ENCODE data around the gene S1PR2. TPM values are rescaled to one million over a fixed set of nuclear protein-coding genes. Genes with fewer than 3 reads are reported as not detected.

S1PR2 gene
- total and polyA plus RNA-seq, 2 donors (not counting 3 experiments of a cell fraction or from before 2014, with no cell fraction given), result 0.70 to 1.0 TPM

DNA sequence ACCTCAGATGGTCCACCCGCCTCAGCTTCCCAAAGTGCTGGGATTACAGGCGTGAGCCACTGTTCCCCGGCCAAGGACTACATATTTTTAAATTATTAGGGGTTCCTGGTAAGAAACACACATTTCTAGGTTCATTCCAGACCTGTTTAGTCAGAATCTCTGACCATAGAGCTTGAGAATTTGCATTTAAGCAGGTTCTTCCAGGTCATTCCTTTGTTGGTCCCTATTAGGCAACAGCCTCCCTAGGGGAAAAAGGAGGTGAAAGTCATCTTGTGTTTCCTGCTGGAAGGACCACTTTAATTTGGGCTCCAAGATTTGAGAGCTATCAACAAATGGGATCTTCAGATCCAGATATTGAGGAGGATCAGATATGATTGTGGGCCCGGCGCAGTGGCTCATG, 16.3 kb downstream of the S1PR2 start:
- H3K4me2 ChIP-seq (ENCODE audit: insufficient read depth, low read length), result no peak overlapping the region
- intact Hi-C loops (cut with micrococcal nuclease) (no loop called here), dilution Hi-C loops (cut with MboI; ENCODE audit: extremely low pct_ligation_motif_present, low sequenced_read_pairs) (no loop called here)
- no peaks in the 10 kb centered on the region for H3K4me1 ChIP-seq (ENCODE audit: control insufficient read depth, extremely low read depth, insufficient read depth, low read length)
- H3K9me3 ChIP-seq (replicated peaks; ENCODE audit: control insufficient read depth, insufficient read depth, low read length), result no peaks in the 10 kb centered on the region
- TF ChIP-seq POLR2AphosphoS5 (IDR thresholded peaks at IDR 0.05; ENCODE audit: insufficient read depth, low read depth, low read length) (no peak), GATA2 (IDR thresholded peaks at IDR 0.05; ENCODE audit: insufficient read depth, insufficient read length, low read depth, low read length) (no peak), POLR2A (IDR thresholded peaks at IDR 0.05; ENCODE audit: low read depth, low read length) (no peak), JUN (IDR thresholded peaks at IDR 0.05; ENCODE audit: borderline replicate concordance, insufficient read depth, insufficient read length, low read depth) (no peak), EZH2 (IDR thresholded peaks at IDR 0.05; ENCODE audit: borderline replicate concordance, low read depth, low read length, severe bottlenecking) (no peak), MYC (IDR thresholded peaks at IDR 0.05; ENCODE audit: low read depth, low read length) (no peak), FOS (IDR thresholded peaks at IDR 0.05; ENCODE audit: borderline replicate concordance, insufficient read depth, low read length) (no peak)
- TF ChIP-seq, protein P1, sequence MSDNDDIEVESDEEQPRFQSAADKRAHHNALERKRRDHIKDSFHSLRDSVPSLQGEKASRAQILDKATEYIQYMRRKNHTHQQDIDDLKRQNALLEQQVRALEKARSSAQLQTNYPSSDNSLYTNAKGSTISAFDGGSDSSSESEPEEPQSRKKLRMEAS (IDR thresholded peaks at IDR 0.05; ENCODE audit: insufficient read depth, insufficient read length), result no peak
- BruUV-seq (replicated peaks), result no TSS peak
- no peaks in the 10 kb centered on the region for H3K36me3 ChIP-seq (ENCODE audit: control insufficient read depth in 2 of 2, extremely low read depth in 1 of 2, insufficient read depth in 2 of 2, low read length in 2 of 2)
- H3K27me3 ChIP-seq (ENCODE audit: control insufficient read depth in 2 of 2, insufficient read depth in 2 of 2, low read length in 2 of 2), result no peaks in the 10 kb centered on the region
- CTCF ChIA-PET, result interaction anchor here (1.6 to 2.2 kb wide), 2 partner anchors 13 to 35 kb away, joined by 4 to 6 read pairs; no protein-coding TSS in a partner anchor
- no peak overlapping the region for H3K27ac ChIP-seq (ENCODE audit: insufficient read depth, low read depth, low read length)
- H3K79me2 ChIP-seq (ENCODE audit: control insufficient read depth, insufficient read depth, low read length), result no peaks in the 10 kb centered on the region
- no peaks in the 10 kb centered on the region for H3K9me1 ChIP-seq (replicated peaks; ENCODE audit: control insufficient read depth, extremely low read depth, insufficient read depth, low read length)
- no peak overlapping the region for H3K9ac ChIP-seq (replicated peaks; ENCODE audit: extremely low read depth, insufficient read depth, low read length)
- FAIRE-seq, result no peak
- H4K20me1 ChIP-seq (replicated peaks; ENCODE audit: control insufficient read depth, extremely low read depth, insufficient read depth, low read length), result no peaks in the 10 kb centered on the region
- POLR2A ChIA-PET, result no interaction called here
- DNase-seq (ENCODE audit: low read depth, low spot score), result no peak
- H3K4me3 ChIP-seq (replicated peaks in 1 of 3; ENCODE audit: insufficient read depth in 1 of 3, low read depth in 1 of 3, low read length in 3 of 3), result no peak overlapping the region
- no peak overlapping the region for H2AFZ ChIP-seq (ENCODE audit: low read depth, low read length)

DNA sequence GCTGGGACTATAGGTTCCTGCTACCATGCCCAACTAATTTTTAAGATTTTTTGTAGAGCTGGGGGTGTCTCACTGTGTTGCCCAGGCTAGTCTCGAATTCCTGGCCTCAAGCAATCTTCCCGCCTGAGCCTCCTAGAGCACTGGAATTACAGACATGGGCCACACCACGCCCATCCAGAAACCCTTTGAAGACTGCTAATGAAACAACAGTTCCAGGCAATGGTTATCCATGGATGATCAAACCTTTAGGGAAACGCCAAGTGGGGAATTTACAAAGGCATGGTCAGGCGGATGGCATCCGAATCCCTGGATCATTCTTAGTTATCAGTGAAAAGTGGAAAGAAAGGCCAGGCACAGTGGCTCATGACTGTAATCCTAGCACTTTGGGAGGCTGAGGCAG, 19.4 kb downstream of the S1PR2 start:
- H3K9me1 ChIP-seq (replicated peaks; ENCODE audit: control insufficient read depth, extremely low read depth, insufficient read depth, low read length), result no peaks in the 10 kb centered on the region
- TF ChIP-seq EZH2 (IDR thresholded peaks at IDR 0.05; ENCODE audit: borderline replicate concordance, low read depth, low read length, severe bottlenecking), result no peak
- TF ChIP-seq MYC (IDR thresholded peaks at IDR 0.05; ENCODE audit: low read depth, low read length), result no peak
- TF ChIP-seq, protein P1 (IDR thresholded peaks at IDR 0.05; ENCODE audit: insufficient read depth, insufficient read length), result no peak
- TF ChIP-seq JUN (IDR thresholded peaks at IDR 0.05; ENCODE audit: borderline replicate concordance, insufficient read depth, insufficient read length, low read depth), result no peak
- no peak for TF ChIP-seq POLR2A (IDR thresholded peaks at IDR 0.05; ENCODE audit: low read depth, low read length)
- no peak for TF ChIP-seq POLR2AphosphoS5 (IDR thresholded peaks at IDR 0.05; ENCODE audit: insufficient read depth, low read depth, low read length)
- no peak for TF ChIP-seq FOS (IDR thresholded peaks at IDR 0.05; ENCODE audit: borderline replicate concordance, insufficient read depth, low read length)
- TF ChIP-seq GATA2 (IDR thresholded peaks at IDR 0.05; ENCODE audit: insufficient read depth, insufficient read length, low read depth, low read length), result no peak
- TF ChIP-seq, protein P2, sequence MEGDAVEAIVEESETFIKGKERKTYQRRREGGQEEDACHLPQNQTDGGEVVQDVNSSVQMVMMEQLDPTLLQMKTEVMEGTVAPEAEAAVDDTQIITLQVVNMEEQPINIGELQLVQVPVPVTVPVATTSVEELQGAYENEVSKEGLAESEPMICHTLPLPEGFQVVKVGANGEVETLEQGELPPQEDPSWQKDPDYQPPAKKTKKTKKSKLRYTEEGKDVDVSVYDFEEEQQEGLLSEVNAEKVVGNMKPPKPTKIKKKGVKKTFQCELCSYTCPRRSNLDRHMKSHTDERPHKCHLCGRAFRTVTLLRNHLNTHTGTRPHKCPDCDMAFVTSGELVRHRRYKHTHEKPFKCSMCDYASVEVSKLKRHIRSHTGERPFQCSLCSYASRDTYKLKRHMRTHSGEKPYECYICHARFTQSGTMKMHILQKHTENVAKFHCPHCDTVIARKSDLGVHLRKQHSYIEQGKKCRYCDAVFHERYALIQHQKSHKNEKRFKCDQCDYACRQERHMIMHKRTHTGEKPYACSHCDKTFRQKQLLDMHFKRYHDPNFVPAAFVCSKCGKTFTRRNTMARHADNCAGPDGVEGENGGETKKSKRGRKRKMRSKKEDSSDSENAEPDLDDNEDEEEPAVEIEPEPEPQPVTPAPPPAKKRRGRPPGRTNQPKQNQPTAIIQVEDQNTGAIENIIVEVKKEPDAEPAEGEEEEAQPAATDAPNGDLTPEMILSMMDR (IDR thresholded peaks at IDR 0.05; ENCODE audit: extremely low read depth in 1 of 2, insufficient read depth in 1 of 2, low read depth in 1 of 2, low read length in 2 of 2), result no peak
- ChIA-PET POLR2A (no interaction called here), CTCF (interaction anchor here (1.4 to 2.5 kb wide), 2 partner anchors 17 to 38 kb away, joined by 6 to 10 read pairs; no protein-coding TSS in a partner anchor)
- peaks cover 0 to 1% of the 10 kb centered on the region in 2 experiments for H3K27me3 ChIP-seq (ENCODE audit: control insufficient read depth in 2 of 2, insufficient read depth in 2 of 2, low read length in 2 of 2)
- no peak overlapping the region for H3K4me2 ChIP-seq (ENCODE audit: insufficient read depth, low read length)
- no peak overlapping the region for H2AFZ ChIP-seq (ENCODE audit: low read depth, low read length)
- no peak overlapping the region for H3K9ac ChIP-seq (replicated peaks; ENCODE audit: extremely low read depth, insufficient read depth, low read length)
- H3K36me3 ChIP-seq (ENCODE audit: control insufficient read depth in 2 of 2, extremely low read depth in 1 of 2, insufficient read depth in 2 of 2, low read length in 2 of 2), result no peaks in the 10 kb centered on the region
- BruUV-seq (replicated peaks), result no TSS peak
- intact Hi-C loops (cut with micrococcal nuclease), result no loop called here
- H4K20me1 ChIP-seq (replicated peaks; ENCODE audit: control insufficient read depth, extremely low read depth, insufficient read depth, low read length), result no peaks in the 10 kb centered on the region
- no peak overlapping the region for H3K4me3 ChIP-seq (replicated peaks in 1 of 3; ENCODE audit: insufficient read depth in 1 of 3, low read depth in 1 of 3, low read length in 3 of 3)
- H3K27ac ChIP-seq (ENCODE audit: insufficient read depth, low read depth, low read length), result no peak overlapping the region
- DNase-seq (ENCODE audit: low read depth, low spot score) (no peak), FAIRE-seq (no peak)
- H3K79me2 ChIP-seq (ENCODE audit: control insufficient read depth, insufficient read depth, low read length), result no peaks in the 10 kb centered on the region
- no peaks in the 10 kb centered on the region for H3K9me3 ChIP-seq (replicated peaks; ENCODE audit: control insufficient read depth, insufficient read depth, low read length)
- H3K4me1 ChIP-seq (ENCODE audit: control insufficient read depth, extremely low read depth, insufficient read depth, low read length), result no peaks in the 10 kb centered on the region
- dilution Hi-C loops (cut with MboI; ENCODE audit: extremely low pct_ligation_motif_present, low sequenced_read_pairs), result no loop called here
